Activated CD4-positive, alpha-beta T cell treated with anti-CD3 and anti-CD28 coated beads, Interleukin-2, Interleukin-6, amounts not matched to agents 100 ng/mL and 50 ng/mL, durations not matched to agents 16 hours and 8 hours (primary cell): ENCODE data around the gene PPP1R3A.
"Not testable (repeated sequence)": the region's sequence is repeated elsewhere in the genome, so short reads cannot be mapped to it uniquely, and the experiment has no call there.

ENCODE experiments used
- DNase-seq: peaks from one replicate; pipeline ENCODE4 v3.0.0-alpha.2; 2020

The PPP1R3A gene

GRCh38 chr7:113918946-113919345, at the start of gene PPP1R3A:
Gene PPP1R3A, minus strand, starts transcription at chr7:113919009. Its CDS starts 13 bp downstream, at chr7:113918996.
- DNase-seq: no peak

- no peak for DNase-seq
Measured at GRCh38 chr7:113963356-113963755, 44.5 kb upstream of the PPP1R3A start.

- DNase-seq: no peak
Measured at GRCh38 chr7:113959910-113960309, 41.1 kb upstream of the PPP1R3A start.

GRCh38 chr7:113955157-113955556, 36.3 kb upstream of the PPP1R3A start:
- no peak for DNase-seq

- no peak for DNase-seq
Measured at GRCh38 chr7:113953553-113953952, 34.7 kb upstream of the PPP1R3A start.

- DNase-seq: no peak
Measured at GRCh38 chr7:113945018-113945938, 26.5 kb upstream of the PPP1R3A start.

GRCh38 chr7:113936982-113937381, 18.2 kb upstream of the PPP1R3A start:
- DNase-seq: no peak

GRCh38 chr7:113936535-113936934, 17.7 kb upstream of the PPP1R3A start:
- no peak for DNase-seq

- not testable (repeated sequence) for DNase-seq
Measured at GRCh38 chr7:113929389-113929788, 10.6 kb upstream of the PPP1R3A start.

- no peak for DNase-seq
Measured at GRCh38 chr7:113928112-113928511, 9.3 kb upstream of the PPP1R3A start.

- DNase-seq: no peak
Measured at GRCh38 chr7:113922049-113922448, 3.2 kb upstream of the PPP1R3A start.

- DNase-seq: no peak
Measured at GRCh38 chr7:113921363-113921762, 2.6 kb upstream of the PPP1R3A start.

- DNase-seq: no peak
Measured at GRCh38 chr7:113917840-113918239, 969 bp downstream of the PPP1R3A start.

GRCh38 chr7:113915956-113916355, 2.9 kb downstream of the PPP1R3A start:
- no peak for DNase-seq

GRCh38 chr7:113912876-113913275, 5.9 kb downstream of the PPP1R3A start:
- DNase-seq: no peak

- DNase-seq: no peak
Measured at GRCh38 chr7:113907617-113908016, 11.2 kb downstream of the PPP1R3A start.

- DNase-seq: no peak
Measured at GRCh38 chr7:113904521-113904920, 14.3 kb downstream of the PPP1R3A start.

- no peak for DNase-seq
Measured at GRCh38 chr7:113892818-113893217, 26.0 kb downstream of the PPP1R3A start.

GRCh38 chr7:113891828-113892227, 27.0 kb downstream of the PPP1R3A start:
- DNase-seq: no peak

GRCh38 chr7:113891031-113891350, 27.8 kb downstream of the PPP1R3A start:
- DNase-seq: no peak

- no peak for DNase-seq
Measured at GRCh38 chr7:113890331-113891030, 28.3 kb downstream of the PPP1R3A start.

- DNase-seq: no peak
Measured at GRCh38 chr7:113883096-113883495, 35.7 kb downstream of the PPP1R3A start.

- no peak for DNase-seq
Measured at GRCh38 chr7:113880559-113880958, 38.2 kb downstream of the PPP1R3A start.

GRCh38 chr7:113878394-113878992, 40.3 kb downstream of the PPP1R3A start:
- no peak for DNase-seq
